B cell (primary cell): ENCODE measurements around the gene CSNK1A1. TPM values are rescaled to one million over a fixed set of nuclear protein-coding genes. Genes with fewer than 3 reads are reported as not detected.

Experiments
- ATAC-seq: fragments of 200-7000 bp; cut with Tn5 transposase; one replicate; pipeline ENCODE4 v1.10.0; 2021; ENCODE audit warnings: low read depth, mild to moderate bottlenecking, moderate number of reproducible peaks, moderate library complexity
- CTCF ChIA-PET: fragments of 350-600 bp; sonication (Branson Sonifier 250); formaldehyde crosslinking; loops from one replicate; lab custom pipeline; 2021; ENCODE audit warnings: antibody characterized with exemption, inconsistent platforms; lab: Charles Lee
- POLR2A ChIA-PET: fragments of 350-600 bp; sonication (Branson Sonifier 250); formaldehyde crosslinking; loops from one replicate; lab custom pipeline; 2021; ENCODE audit warnings: antibody characterized with exemption; lab: Charles Lee
- DNase-seq: peaks from one replicate; pipeline ENCODE4 v3.0.0; 2013
- H2AFZ ChIP-seq: 2 replicates; pipeline ENCODE4 v1.6.1; 2012; ENCODE audit warnings: mild to moderate bottlenecking, low read depth, low read length; ENCODE audit not compliant: insufficient read depth, poor library complexity, severe bottlenecking
- H3K27ac ChIP-seq, 2 donors: 1 replicate in 1 of 2; 2 replicates in 1 of 2; pipeline ENCODE4 v1.5.1; 2012 to 2013; ENCODE audit warnings: low read length in 2 of 2, mild to moderate bottlenecking in 2 of 2, moderate library complexity in 1 of 2
- H3K27me3 ChIP-seq, 4 experiments: fragments of 200-600 bp in 1 of 4; sonication (generic) in 1 of 4; replicated peaks in 1 of 4; 1 replicate in 2 of 4; 2 replicates in 2 of 4; pipeline versions ENCODE4 v1.6.1 to v1.7.0; 2013 to 2016; ENCODE audit warnings: low read length in 3 of 4, mild to moderate bottlenecking in 2 of 4, mixed read lengths in 1 of 4, moderate library complexity in 1 of 4; ENCODE audit not compliant: insufficient read depth in 4 of 4, control insufficient read depth in 3 of 4; ENCODE audit errors: control extremely low read depth in 1 of 4
- H3K36me3 ChIP-seq, 2 experiments: replicated peaks in 1 of 2; 1 replicate in 1 of 2; 2 replicates in 1 of 2; pipeline versions ENCODE4 v1.6.1 to v1.7.1; 2013; ENCODE audit warnings: low read length in 1 of 2; ENCODE audit not compliant: insufficient read depth in 2 of 2, control insufficient read depth in 1 of 2; ENCODE audit errors: control extremely low read depth in 1 of 2, extremely low read depth in 1 of 2
- H3K4me1 ChIP-seq, 2 donors: fragments of 200-600 bp in 1 of 2; sonication (generic) in 1 of 2; 1 replicate in 1 of 2; 2 replicates in 1 of 2; pipeline versions ENCODE4 v1.5.1 to v1.6.1; 2013 to 2017; ENCODE audit warnings: low read length in 2 of 2; ENCODE audit not compliant: control insufficient read depth in 2 of 2, insufficient read depth in 2 of 2
- H3K4me2 ChIP-seq: replicated peaks from 2 replicates; pipeline ENCODE3; 2012; ENCODE audit warnings: mild to moderate bottlenecking, low read depth, low read length; ENCODE audit not compliant: poor library complexity, severe bottlenecking
- H3K4me3 ChIP-seq, 5 experiments: fragments of 200-600 bp in 1 of 5; sonication (generic) in 1 of 5; 1 replicate in 3 of 5; 2 replicates in 2 of 5; pipeline versions ENCODE4 v1.5.1 to v1.7.0; 2011 to 2016; ENCODE audit warnings: low read length in 4 of 5, mild to moderate bottlenecking in 4 of 5, low read depth in 2 of 5, control low read depth in 1 of 5, moderate library complexity in 1 of 5; ENCODE audit not compliant: insufficient read depth in 1 of 5; ENCODE audit errors: control extremely low read depth in 1 of 5, extremely low read depth in 1 of 5
- H3K79me2 ChIP-seq: fragments of 200-600 bp; sonication (generic); one replicate; pipeline ENCODE4 v1.6.0; 2016; ENCODE audit warnings: low read length; ENCODE audit not compliant: control insufficient read depth, insufficient read depth
- H3K9ac ChIP-seq: fragments of 200-600 bp; sonication (generic); 2 replicates; pipeline ENCODE4 v1.6.1; 2017; ENCODE audit warnings: mild to moderate bottlenecking, low read length, moderate library complexity
- H3K9me3 ChIP-seq, 3 donors: one replicate each; pipeline versions ENCODE4 v1.6.1 to v1.7.1; 2013; ENCODE audit warnings: low read length in 2 of 3; ENCODE audit not compliant: control insufficient read depth in 2 of 3, insufficient read depth in 1 of 3; ENCODE audit errors: control extremely low read depth in 1 of 3
- H4K20me1 ChIP-seq: 2 replicates; pipeline ENCODE4 v1.6.0; 2012; ENCODE audit warnings: mild to moderate bottlenecking, low read length; ENCODE audit not compliant: insufficient read depth, control insufficient read depth, poor library complexity, severe bottlenecking
- H3K27ac Mint-ChIP-seq: one replicate; pipeline ENCODE4 v1.8.0; 2021; ENCODE audit warnings: mixed read lengths
- H3K27me3 Mint-ChIP-seq: one replicate; pipeline ENCODE4 v1.8.0; 2021; ENCODE audit warnings: mixed read lengths
- H3K4me1 Mint-ChIP-seq: one replicate; pipeline ENCODE4 v1.8.0; 2021; ENCODE audit warnings: mixed read lengths
- H3K4me3 Mint-ChIP-seq: one replicate; pipeline ENCODE4 v1.8.0; 2021; ENCODE audit warnings: mixed read lengths
- H3K9me3 Mint-ChIP-seq: one replicate; pipeline ENCODE4 v1.8.0; 2022; ENCODE audit warnings: mixed read lengths; ENCODE audit not compliant: insufficient read depth
- CTCF ChIP-seq: fragments of 200-600 bp; IDR thresholded peaks from one replicate; pipeline ENCODE4 v1.8.0; 2022; ENCODE audit warnings: antibody characterized with exemption, mild to moderate bottlenecking
- EZH2 ChIP-seq: IDR thresholded peaks from 2 replicates; pipeline ENCODE4 v1.6.1; 2012; ENCODE audit warnings: borderline replicate concordance, low read depth, mild to moderate bottlenecking, moderate library complexity, low read length; ENCODE audit not compliant: insufficient read depth, poor library complexity, severe bottlenecking
- WGBS: methylation state at CpG from one replicate; pipeline ENCODE4 v1.1.5; 2013; ENCODE audit warnings: missing lambda C conversion rate; ENCODE audit not compliant: insufficient coverage; 5-methylcytosine and 5-hydroxymethylcytosine counted together
- intact Hi-C: fragments of 100-400 bp; cut with micrococcal nuclease; formaldehyde crosslinking; loops from one replicate; pipeline ENCODE4 v1.10.0; 2022
- polyA plus RNA-seq: library from polyadenylated mRNA; depleted of rRNA; stranded (reverse); fragments of >200 nt; gene quantifications from 2 replicates; pipeline ENCODE4 v1.2.3, GENCODE V29; 2012
- total RNA-seq, 2 donors: library from RNA; stranded (reverse); fragments of 120-200 nt in 1 of 2; gene quantifications; 1 replicate in 1 of 2; 2 replicates in 1 of 2; pipeline versions ENCODE4 v1.2.3 to v1.2.4, GENCODE V29; 2013 to 2022

Gene CSNK1A1
- total and polyA plus RNA-seq, 2 donors (not counting 1 experiment from before 2014, with no cell fraction given) = 45.9 to 168 TPM

GRCh38 chr5:149532413-149532812 lies 18.8 kb downstream of the CSNK1A1 start:
- H3K27me3 Mint-ChIP-seq = no peaks in the 10 kb centered on the region
- Histone ChIP-seq H3K4me2 (no peak overlapping the region), H3K9ac (no peak overlapping the region), H3K4me3 (no peak overlapping the region), H3K27ac (no peak overlapping the region), H2AFZ (no peak overlapping the region), H3K36me3 (peaks cover 0 to 11% of the 10 kb centered on the region in 2 experiments), H3K4me1 (peaks cover 27 to 34% of the 10 kb centered on the region in 2 donors), H4K20me1 (peaks cover 97% of the 10 kb centered on the region), H3K79me2 (peaks cover 100% of the 10 kb centered on the region), H3K9me3 (no peaks in the 10 kb centered on the region), H3K27me3 (no peaks in the 10 kb centered on the region)
- H3K4me1 Mint-ChIP-seq = peaks cover 72% of the 10 kb centered on the region
- no peaks in the 10 kb centered on the region for H3K9me3 Mint-ChIP-seq
- no peak overlapping the region for H3K4me3 Mint-ChIP-seq
- no peak overlapping the region for H3K27ac Mint-ChIP-seq
- no peak for DNase-seq
- no peak for TF ChIP-seq CTCF
- CTCF ChIA-PET = no interaction called here
- intact Hi-C loops = no loop called here
- POLR2A ChIA-PET = no interaction called here
- WGBS = 67% methylated on average over 1 of the region's 7 CpGs
- ATAC-seq = no peak

- no peak overlapping the region for H3K4me3 Mint-ChIP-seq
- CTCF ChIA-PET = no interaction called here
Measured at GRCh38 chr5:149529463-149529862, 21.8 kb downstream of the CSNK1A1 start.

More at GRCh38 chr5:149529463-149529862, 21.8 kb downstream of the CSNK1A1 start:
- TF ChIP-seq EZH2 (no peak), CTCF (no peak)
- no peak overlapping the region for H3K9ac ChIP-seq
- Mint-ChIP-seq H3K4me1 (peaks cover 69% of the 10 kb centered on the region), H3K27me3 (no peaks in the 10 kb centered on the region), H3K9me3 (no peaks in the 10 kb centered on the region), H3K27ac (no peak overlapping the region)
- DNase-seq (no peak), ATAC-seq (no peak)
- H3K27me3 ChIP-seq = no peaks in the 10 kb centered on the region
- H3K4me2 ChIP-seq = no peak overlapping the region
- intact Hi-C loops = loop anchor here (2.0 kb wide), 1 partner anchor 21 kb away; no protein-coding TSS in a partner anchor
- H3K4me1 ChIP-seq = peaks cover 26 to 31% of the 10 kb centered on the region in 2 donors
- H3K4me3 ChIP-seq = no peak overlapping the region
- H3K36me3 ChIP-seq = peaks cover 5 to 15% of the 10 kb centered on the region in 2 experiments
- no peaks in the 10 kb centered on the region for H3K9me3 ChIP-seq
- no peak overlapping the region for H3K27ac ChIP-seq
- H2AFZ ChIP-seq = no peak overlapping the region
- peaks cover 100% of the 10 kb centered on the region for H3K79me2 ChIP-seq
- H4K20me1 ChIP-seq = peaks cover 97% of the 10 kb centered on the region
- POLR2A ChIA-PET = interaction anchor here (0.6 kb wide), 1 partner anchor 9 kb away, joined by 9 read pairs; no protein-coding TSS in a partner anchor
